Measurements from ENCODE around the gene TMEM184A.

Gene TMEM184A

GRCh38 chr7:1569016-1569415, 13.0 kb upstream of the TMEM184A start:
- peak; percentile 67 for DNase-seq (ENCODE audit: low spot score)
- no peak for FAIRE-seq

GRCh38 chr7:1567896-1568510, 12.0 kb upstream of the TMEM184A start:
- peak; percentile 87 for DNase-seq (ENCODE audit: low spot score)
- peak; percentile 92 for FAIRE-seq

GRCh38 chr7:1567049-1567771, 11.2 kb upstream of the TMEM184A start:
- peak; percentile 90 for FAIRE-seq
- peak; percentile 87 for DNase-seq (ENCODE audit: low spot score)

GRCh38 chr7:1566687-1567048, 10.7 kb upstream of the TMEM184A start:
- no peak for FAIRE-seq
- DNase-seq (ENCODE audit: low spot score): no peak

- no peak for FAIRE-seq
- no peak for DNase-seq (ENCODE audit: low spot score)
Measured at GRCh38 chr7:1564603-1565022, 8.6 kb upstream of the TMEM184A start.

GRCh38 chr7:1563981-1564602, 8.1 kb upstream of the TMEM184A start:
- DNase-seq (ENCODE audit: low spot score) (no peak), FAIRE-seq (no peak)

- no peak for DNase-seq (ENCODE audit: low spot score)
- FAIRE-seq: no peak
Measured at GRCh38 chr7:1562597-1563051, 6.6 kb upstream of the TMEM184A start.

- no peak for FAIRE-seq
Measured at GRCh38 chr7:1562116-1562515, 6.1 kb upstream of the TMEM184A start.

GRCh38 chr7:1561036-1561940, 5.3 kb upstream of the TMEM184A start:
- DNase-seq (ENCODE audit: low spot score): no peak
- no peak for FAIRE-seq

More at GRCh38 chr7:1562116-1562515, 6.1 kb upstream of the TMEM184A start:
- DNase-seq (ENCODE audit: low spot score): no peak

GRCh38 chr7:1560620-1561031, 4.6 kb upstream of the TMEM184A start:
- no peak for DNase-seq (ENCODE audit: low spot score)
- FAIRE-seq: no peak

- FAIRE-seq (no peak), DNase-seq (ENCODE audit: low spot score) (no peak)
Measured at GRCh38 chr7:1559626-1560590, 3.9 kb upstream of the TMEM184A start.

- no peak for FAIRE-seq
- DNase-seq (ENCODE audit: low spot score): no peak
Measured at GRCh38 chr7:1558841-1559625, 3.0 kb upstream of the TMEM184A start.

GRCh38 chr7:1558181-1558811, 2.3 kb upstream of the TMEM184A start:
- DNase-seq (ENCODE audit: low spot score): no peak
- FAIRE-seq: no peak

- DNase-seq (ENCODE audit: low spot score): no peak
Measured at GRCh38 chr7:1557771-1558170, 1.8 kb upstream of the TMEM184A start.

GRCh38 chr7:1557006-1557405, 1.0 kb upstream of the TMEM184A start:
- no peak for DNase-seq (ENCODE audit: low spot score)
- no peak for FAIRE-seq

More at GRCh38 chr7:1557771-1558170, 1.8 kb upstream of the TMEM184A start:
- no peak for FAIRE-seq

- FAIRE-seq (peak; percentile 89), DNase-seq (ENCODE audit: low spot score) (peak; percentile 96)
Measured at GRCh38 chr7:1555046-1555812, 776 bp downstream of the TMEM184A start.

GRCh38 chr7:1554333-1555045, 1.5 kb downstream of the TMEM184A start:
- DNase-seq (ENCODE audit: low spot score): no peak
- no peak for FAIRE-seq
